Hepatic stellate cell (primary cell): ENCODE data around the gene ATG7.
"Not testable (repeated sequence)": the region's sequence is repeated elsewhere in the genome, so short reads cannot be mapped to it uniquely, and the experiment has no call there.

Experiments used
- DNase-seq: peaks from one replicate; pipeline ENCODE4 v3.0.0; 2011; ENCODE audit warnings: low spot score

Gene ATG7

DNA sequence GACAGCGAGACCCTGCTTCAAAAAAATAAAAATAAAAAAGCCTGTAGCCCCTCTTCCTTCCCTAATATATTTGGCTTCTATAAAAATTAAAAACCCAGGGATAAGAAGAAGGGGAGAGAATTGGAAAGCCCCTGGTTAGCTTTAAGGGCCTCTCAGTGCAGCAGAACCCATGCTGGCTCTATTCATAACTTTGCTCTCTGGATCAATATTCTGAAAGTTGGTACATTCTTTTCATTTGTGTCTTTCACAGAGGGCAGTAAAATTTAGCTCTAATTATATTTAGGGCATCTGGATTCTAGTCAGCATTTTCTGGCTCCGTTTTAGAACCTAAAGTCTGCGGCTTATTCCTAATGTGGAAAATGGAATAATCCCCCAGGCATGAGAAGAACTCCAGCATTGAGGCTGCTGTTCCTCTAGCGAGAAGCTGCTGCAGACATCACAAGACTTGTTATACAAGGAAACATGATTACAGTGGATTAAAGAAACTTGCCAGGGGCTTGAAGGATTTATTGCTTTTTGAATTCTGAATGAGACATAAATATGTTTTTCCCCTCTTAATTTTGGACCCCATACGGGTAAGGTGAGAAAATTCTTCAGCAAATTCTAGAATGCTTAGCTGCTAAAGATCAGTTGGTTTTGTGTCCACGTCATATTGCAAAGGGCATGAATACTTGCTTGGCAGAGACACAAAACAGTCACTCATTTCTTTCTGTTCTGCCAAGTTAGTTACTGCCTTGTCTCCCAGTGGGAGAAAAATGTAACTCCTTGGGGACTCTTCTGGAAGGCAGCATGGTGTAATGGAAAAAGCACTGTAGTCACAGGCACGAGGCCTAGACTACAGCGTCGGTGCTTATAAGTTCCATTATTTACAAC lies 193.8 kb downstream of the ATG7 start:
- DNase-seq: peak; percentile 66

DNA sequence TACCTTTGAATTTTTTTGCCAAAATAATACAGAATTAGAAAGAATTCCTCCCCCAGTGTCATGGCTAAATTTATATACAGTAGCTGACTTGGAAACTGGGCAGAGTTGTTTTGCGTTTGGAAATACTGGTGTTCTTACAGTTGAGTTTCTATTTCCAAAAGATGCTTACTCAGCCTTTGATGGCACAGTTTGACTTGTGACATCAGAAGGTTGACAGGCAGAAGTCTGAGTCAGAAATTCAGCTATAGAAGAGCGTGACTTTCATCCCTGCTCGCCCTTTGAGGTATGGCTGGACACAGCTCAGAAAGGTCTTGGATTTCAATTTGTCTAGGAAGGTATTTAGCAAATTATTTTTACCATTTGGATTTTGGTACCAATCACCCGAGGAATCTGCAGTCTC lies 195.7 kb downstream of the ATG7 start:
- no peak for DNase-seq

DNA sequence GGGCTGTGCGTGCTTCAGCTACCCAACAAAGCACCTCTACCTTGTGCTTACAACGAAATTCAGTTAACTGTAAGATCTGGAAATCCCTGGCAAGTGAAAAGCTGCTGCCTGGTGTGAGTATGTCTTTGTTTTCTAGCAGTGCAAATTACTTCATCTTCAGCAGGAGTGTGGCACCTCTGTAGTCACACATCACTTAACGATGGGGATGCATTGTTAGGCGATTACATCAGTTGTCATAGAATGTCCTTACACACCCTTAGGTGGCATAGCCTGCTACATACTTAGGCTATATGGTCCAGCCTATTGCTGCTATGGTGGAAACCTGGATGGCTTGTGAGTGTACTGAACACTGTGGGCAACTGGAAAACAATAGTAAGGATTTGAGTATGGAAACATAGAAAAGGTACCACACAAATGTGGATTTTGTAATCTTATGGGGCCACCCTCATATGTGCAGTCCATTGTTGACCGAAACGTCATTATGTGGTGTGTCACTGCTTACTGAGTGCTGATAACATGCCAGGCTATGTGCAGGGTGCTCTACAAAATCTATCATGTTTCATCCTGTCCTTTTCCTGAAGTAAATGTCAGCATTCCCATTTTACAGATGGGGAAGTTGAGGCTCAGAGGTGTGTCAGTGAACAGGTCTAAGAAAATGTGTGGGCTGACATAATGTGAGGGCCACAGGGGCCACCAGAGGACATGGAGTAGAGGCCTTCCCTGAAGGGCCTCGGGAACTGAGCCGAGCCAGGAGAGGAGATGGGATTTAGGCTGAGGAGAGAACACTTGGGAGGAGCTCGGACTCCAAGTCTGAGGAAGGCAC lies 198.0 kb downstream of the ATG7 start:
- DNase-seq: no peak

DNA sequence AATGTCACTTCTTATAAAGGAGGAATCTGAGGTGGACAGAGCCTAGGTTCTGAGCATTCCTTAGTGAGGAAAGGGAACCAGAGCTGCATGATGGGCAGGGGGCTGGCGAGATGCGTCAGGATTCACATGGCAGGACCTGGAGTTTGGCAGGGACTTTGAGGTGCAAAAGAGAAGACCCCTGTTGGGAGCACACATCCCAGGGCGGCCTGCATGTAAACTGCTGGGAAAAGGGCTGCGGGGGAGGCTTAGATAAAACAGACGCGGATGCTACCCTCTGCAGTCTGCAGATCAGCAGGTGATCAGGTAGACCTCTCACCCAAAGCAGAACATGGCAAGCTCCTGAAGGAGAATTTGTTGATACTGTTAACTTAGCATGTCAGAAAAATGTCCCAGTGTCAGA lies 203.1 kb downstream of the ATG7 start:
- no peak for DNase-seq

DNA sequence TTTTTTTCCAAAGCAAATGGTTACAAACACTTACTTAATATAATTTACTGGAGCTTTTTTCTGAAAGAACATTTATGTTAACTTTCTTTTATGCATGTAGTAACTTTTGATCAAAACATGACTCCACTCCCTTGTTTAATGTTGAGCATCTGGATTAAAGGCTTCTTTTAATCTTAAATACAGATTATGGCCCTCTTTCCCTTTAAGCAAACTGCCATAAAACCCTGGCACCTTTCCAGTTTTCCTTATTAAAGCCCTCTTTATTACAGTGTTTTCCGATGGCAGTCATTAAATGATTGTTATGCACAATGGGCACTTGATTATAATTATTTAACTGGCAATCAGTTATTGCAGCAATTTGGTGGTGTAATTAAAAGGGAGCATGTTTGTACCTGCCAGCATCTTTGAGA lies 204.5 kb downstream of the ATG7 start:
- no peak for DNase-seq

DNA sequence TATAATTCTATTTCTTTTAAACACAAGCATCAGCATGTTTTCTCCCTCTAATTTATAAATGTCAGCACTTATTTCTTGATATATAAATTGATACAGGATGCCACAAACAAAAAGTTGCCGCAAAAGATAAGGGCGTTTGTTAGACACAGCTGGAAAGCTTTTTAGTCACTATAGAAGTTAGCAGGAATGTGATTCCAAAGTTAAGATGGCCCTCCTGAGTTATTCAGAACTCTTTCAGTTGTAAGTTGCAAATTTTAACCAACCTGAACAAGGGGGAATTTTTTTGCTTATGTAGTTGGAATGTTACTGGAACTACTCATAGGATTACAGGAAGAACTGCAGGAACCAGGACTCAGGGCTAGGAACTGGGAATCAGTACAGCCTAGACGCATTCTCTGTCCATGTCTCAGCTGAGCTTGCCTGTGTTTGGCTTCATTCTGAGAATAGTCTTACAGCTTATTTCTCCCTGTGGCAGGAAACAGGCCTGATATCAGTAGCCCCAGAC lies 205.3 kb downstream of the ATG7 start:
- peak; percentile 68 for DNase-seq

DNA sequence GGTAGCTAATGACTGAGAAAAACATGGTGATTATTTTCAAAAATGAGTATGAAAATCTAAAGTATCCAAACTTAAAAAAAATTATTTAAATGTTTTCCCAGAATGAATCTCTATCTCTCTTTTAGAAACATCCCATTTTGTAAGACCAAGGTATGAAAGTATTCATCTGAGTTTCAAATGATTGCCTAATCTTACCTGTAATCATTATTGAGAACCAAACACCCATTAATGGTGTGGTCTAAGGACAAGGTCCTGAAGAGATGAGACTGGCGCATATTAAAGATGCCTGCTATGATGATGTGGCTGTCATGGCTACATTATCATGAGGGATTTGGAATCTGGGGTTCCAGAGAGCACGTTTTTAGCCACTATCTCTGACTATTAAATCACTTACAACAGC lies 206.0 kb downstream of the ATG7 start:
- DNase-seq: no peak

DNA sequence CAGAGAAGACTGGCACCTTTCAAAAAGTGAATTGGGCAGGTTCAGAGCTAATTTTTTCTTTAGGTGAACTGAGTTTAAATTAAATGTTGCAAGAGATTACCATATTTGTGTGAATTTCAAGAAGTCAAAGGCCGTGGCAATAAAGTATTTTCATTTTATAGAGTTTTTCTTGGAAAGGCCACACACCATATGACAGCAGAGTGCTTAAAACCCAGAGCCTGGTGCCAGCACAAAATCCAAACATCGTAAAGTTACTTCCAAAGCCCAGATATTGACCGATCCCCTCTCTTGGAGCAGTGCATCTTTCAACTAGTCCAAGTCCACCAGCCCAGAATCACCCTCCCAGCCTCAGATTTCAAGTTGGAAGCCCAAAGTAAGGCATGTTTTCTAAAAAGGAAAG lies 207.0 kb downstream of the ATG7 start:
- no peak for DNase-seq

DNA sequence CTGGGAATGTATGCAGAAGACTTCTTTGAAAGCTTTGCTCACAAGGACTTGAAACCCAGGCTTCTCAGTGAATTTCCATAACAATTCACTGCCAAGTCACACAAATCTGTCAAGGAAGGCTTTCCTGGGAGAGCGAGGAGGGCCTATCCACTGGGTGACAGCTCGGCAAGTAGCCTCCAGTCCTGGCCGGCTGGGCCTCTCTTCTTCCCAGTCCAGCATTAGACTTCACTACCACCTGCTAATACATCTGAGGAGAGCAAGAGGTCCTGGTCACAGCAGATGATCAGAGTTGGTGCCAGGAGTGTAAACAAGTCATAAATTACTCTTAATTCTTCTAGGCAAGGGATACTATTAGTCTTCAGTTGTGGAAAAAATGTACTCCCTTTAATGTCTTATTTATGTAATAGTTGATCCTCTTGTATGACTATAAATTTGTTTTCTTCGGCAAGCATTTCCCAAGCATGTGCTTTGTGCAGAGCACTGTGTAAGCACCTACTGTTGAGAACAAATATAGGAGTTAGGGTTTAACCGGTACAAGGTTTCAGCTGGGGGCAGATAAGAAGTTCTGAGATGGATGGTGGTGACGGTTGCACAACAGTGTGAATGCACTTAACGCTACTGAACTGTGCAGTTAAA lies 208.6 kb downstream of the ATG7 start:
- no peak for DNase-seq

DNA sequence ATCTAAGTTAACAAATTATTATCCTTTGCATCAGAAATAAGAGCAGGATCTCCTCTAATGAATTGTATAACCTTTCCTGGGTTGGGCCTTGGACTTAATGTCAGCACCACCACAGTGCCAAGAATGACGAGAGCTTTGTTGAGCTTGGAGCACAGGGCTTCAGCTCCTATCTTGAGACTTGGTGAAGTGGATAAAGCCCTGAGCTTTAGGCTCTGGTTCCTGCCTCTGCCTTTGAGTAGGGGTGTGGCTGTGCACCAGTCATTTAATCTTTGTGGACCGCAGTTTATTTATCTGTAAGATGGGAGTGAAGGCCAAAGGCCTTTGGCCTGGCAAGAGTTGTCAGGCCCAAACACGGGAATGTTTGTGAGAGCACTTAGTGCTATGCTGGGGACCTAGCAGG lies 209.4 kb downstream of the ATG7 start:
- DNase-seq: no peak

DNA sequence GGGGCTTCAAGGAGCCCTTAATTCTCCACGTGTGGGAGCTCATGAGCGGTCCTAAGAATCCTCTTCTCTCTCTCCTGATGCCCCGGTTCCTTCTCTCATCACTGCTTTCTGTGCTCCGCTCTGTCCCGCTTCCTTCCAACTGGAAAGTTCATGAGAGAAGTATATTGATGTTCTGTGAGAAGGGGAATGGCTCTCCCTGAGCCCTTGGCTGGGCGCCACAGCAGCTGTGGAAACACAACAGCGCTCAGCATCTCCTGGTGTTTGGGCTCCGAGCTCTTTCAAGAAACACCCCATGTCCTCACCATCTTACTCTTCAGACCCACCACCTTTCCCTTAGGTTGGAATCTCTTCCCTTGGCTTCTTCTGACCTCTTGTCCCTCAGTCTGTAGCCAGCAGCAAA lies 209.8 kb downstream of the ATG7 start:
- DNase-seq: no peak

DNA sequence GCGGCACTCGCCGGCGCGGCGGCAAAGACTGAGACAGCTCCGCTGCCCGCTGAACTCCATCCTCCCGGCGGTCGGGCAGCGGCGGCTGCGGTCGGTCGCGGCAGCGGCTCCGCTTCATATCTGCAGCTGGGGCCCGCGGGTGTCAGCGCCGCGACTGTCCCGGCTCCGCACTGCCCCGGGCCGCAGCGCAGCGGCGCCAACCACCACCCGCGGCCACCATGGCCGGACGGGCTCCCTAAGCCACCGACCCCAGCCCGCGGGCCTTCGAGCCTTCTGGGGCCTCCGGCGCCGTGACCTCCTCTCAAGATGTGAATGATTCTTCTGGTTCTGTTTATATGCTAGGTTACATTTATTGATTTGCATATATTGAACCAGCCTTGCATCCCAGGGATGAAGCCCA lies 216.2 kb downstream of the ATG7 start:
- DNase-seq: not testable (repeated sequence)

DNA sequence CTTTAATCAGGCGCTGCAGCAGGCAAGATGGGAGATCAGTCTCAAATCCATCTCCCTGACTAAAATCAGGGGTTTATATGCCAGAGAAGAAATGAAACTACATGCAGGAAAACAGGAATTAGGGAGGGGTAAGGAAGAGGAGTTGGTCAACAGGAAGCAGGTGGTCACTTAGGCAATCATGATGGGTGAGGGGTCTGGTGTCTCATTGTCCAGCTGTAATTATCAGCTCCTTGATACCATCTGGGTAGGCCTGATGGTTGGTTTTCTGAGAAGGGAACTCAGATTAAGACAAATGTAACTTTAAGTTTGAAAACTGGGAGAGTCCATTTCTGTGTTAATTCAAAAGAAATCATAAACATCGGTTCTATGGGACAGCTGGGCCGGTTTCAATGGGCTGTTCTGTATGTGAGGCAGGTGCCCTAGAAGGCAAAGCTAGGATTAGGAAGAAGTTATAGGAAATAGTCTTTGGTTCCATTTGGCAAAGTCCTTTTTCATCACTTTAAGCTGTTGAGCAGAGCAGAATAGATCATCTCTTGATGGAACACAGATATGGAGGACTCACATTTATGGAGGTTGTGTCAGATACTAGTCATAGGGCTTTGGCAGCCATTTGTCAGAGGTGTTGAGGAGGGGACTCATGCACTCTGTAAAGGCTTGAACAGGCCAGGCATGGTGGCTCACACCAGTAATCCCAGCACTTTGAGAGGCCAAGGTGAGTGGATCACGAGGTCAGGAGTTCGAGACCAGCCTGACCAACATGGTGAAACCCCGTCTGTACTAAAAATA lies 222.1 kb downstream of the ATG7 start:
- no peak for DNase-seq

DNA sequence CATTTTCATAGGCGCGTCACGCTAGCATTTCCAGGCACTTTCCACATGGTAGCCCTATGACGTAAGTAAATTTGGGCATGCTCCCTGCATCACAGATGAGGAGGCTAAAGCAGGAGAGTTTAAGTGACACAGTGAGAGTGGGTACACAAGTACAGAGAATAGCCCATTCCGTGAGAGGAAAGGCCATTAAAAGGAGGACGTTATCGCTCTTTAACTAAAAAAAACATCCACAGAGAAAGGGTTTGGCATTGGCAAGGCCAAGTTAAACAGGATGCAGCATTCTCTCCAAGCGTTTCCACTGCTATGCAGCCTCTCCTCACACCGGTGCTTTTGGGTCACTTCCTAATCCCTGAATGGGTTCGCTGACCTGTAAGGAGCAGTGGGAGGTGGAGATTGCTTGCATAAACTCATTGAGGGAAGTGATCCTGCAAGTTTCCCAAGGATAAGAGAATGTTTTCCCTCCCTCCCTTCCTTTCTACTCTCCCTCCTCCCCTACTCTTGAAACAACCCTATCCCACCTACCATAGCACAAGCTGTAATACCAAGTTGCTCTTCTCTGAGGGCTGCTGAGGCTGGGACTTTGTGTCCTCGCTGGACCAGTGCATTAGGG lies 223.9 kb downstream of the ATG7 start:
- no peak for DNase-seq

DNA sequence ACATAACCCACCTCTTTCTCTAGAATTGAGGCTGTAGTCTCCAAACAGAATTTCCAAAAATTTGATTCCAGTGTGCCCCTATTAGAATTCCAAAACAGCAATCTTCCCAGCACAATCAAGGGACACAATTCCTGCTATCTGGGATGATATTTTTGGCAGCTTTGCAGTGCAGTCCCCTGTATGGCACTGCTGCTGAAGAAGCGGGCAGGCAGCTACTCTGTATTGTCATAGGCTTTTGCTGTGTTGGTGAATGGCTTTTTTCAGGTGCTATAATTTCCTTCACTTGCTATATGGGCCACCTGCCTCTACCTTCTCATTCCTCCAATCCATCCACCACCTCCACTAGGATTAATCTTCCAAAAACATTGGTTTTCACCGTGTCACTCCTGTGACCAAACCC lies 226.0 kb downstream of the ATG7 start:
- DNase-seq: no peak

DNA sequence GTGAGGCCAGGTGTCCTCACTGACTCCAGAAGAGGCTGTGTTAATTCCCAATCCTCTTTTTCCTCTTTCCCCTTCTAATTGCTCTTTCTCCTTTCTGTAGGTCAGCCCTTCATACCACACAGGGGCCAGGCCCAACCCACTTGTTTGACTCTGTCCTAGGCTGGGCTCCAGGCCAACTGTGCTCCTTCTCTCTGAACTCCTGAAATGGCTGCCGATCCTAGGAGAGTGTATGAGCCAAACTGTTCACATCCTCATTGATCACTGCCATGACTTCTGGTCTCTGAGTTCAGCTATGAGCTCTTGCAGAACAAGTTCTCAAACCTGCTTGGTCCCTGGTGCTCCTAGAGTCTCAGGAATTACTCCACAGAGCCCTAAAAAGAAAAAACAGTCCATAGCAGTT lies 226.4 kb downstream of the ATG7 start:
- peak; percentile 55 for DNase-seq

DNA sequence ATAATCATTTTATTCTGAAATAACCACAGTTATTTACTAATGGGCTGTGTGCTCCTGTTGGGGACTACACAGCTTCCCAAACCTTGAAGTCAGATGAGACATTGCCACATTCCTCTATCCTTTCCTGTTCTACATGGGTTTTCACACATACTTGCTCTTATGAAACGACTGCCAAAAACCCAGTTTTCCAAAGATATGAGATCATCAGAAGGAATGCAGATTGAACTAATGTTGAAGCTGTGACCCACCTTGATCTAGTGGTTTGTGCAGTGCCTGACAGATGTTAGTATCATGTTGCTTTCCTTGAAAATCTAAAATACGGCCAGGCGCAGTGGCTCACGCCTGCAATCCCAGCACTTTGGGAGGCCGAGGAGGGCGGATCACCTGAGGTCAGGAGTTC lies 226.9 kb downstream of the ATG7 start:
- DNase-seq: peak; percentile 75

DNA sequence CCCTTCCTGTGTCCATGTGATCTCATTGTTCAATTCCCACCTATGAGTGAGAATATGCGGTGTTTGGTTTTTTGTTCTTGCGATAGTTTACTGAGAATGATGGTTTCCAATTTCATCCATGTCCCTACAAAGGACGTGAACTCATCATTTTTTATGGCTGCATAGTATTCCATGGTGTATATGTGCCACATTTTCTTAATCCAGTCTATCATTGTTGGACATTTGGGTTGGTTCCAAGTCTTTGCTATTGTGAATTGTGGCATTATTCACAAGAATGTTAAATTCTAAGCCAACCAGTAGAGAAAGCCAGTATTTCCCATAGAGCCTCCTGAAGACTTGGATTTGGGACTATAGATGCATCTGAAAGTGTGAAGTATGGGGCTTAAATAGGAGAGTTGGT lies 230.2 kb downstream of the ATG7 start:
- not testable (repeated sequence) for DNase-seq

DNA sequence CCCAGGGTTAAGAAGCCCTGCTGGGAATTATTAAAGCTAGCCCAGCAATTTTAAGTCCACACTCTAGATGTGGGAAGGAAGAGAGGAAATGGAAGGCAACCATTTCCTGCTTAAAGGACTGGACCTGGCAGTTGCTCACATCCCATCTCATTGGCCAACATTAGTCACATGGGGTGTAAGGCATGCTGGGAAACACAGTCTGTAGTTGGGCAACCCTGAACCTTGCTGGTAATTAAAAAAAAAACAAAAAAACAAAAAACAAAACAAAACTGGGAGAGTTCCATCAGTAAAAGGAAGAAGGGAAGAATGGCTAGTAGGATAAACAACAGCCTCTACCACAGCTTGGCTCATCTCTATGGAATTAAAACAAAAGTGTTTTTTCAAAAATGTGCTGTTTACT lies 235.5 kb downstream of the ATG7 start:
- DNase-seq: no peak

DNA sequence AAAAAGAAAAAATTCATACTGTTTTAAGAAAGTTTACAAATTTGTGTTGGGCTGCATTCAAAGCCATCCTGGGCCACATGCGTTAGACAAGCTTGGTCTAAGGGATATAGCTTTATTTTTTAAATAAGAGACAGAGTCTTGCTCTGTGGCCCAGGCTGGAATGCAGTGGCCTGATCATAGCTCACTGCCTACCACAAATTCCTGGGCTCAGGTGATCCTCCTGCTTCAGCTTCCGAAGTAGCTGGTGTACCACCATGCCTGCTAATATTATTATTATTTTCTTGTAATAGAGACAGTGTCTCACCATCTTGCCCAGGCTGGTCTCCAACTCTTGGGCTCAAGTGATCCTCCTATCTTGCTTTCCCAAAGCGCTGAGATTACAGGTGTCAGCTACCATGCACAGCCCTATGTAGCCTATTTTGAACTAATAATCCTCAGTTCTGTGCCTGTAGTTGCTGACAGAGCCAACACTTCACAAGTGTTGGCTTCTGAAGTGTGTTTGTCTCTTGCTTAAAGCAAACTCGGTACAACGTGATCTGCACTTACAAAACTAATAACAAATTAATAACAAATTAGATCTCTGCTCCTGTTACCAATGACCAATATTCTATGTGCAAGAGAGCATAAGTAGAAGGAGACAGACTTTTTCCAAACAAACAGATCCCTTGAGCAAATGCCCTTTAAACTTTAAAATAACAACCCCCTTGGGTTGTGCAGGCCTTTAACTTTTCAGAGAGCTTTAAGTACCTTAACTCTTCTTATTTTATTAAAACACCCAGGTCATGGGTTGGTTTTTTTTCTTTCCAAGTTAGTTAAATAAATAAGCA lies 236.4 kb downstream of the ATG7 start:
- no peak for DNase-seq
